HG03103 (cell line): Measurements from ENCODE around the gene PRAMEF27.
"Not testable (repeated sequence)": the region's sequence is repeated elsewhere in the genome, so short reads cannot be mapped to it uniquely, and the experiment has no call there.

Experiments
- ATAC-seq: cut with Tn5 transposase; IDR thresholded peaks from one replicate; pipeline ENCODE4 v1.9.1; 2021; ENCODE audit warnings: low read depth; ENCODE audit not compliant: unreplicated experiment

Gene PRAMEF27

GRCh38 chr1:13056475-13056874 lies at the start of gene PRAMEF27:
PRAMEF27 (minus strand) TSS chr1:13056575; CDS start chr1:13053659, 2,916 bp downstream.
- ATAC-seq = not testable (repeated sequence)

- ATAC-seq = not testable (repeated sequence)
Measured at GRCh38 chr1:13070474-13070873, 14.1 kb upstream of the PRAMEF27 start, which contains the start of gene PRAMEF25. PRAMEF25 (plus strand) TSS chr1:13070774; CDS start chr1:13073694, 2,920 bp downstream.

GRCh38 chr1:13019846-13020245 lies 36.5 kb downstream of the PRAMEF27 start:
- ATAC-seq = not testable (repeated sequence)

DNA sequence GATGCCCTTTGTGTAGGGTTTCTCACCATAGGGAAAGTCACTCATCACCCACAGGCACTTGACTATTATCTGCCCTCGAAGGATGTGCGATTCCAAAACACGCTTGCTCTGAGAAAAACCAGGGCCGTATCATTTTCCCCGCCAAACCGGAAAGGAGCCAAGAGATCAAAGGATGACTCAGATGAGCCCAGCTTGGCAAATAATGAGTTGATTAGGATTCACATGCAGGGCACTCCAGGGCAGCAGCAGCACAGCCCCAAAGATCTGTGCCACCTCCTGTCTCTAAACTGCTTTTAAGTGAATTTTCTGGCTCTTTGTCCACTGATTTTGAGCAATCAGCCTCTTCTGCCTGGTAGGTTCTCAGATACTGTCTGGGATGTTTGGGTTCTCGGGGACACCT lies 44.4 kb downstream of the PRAMEF27 start:
- not testable (repeated sequence) for ATAC-seq

- not testable (repeated sequence) for ATAC-seq
Measured at GRCh38 chr1:13009348-13009747, 47.0 kb downstream of the PRAMEF27 start.

DNA sequence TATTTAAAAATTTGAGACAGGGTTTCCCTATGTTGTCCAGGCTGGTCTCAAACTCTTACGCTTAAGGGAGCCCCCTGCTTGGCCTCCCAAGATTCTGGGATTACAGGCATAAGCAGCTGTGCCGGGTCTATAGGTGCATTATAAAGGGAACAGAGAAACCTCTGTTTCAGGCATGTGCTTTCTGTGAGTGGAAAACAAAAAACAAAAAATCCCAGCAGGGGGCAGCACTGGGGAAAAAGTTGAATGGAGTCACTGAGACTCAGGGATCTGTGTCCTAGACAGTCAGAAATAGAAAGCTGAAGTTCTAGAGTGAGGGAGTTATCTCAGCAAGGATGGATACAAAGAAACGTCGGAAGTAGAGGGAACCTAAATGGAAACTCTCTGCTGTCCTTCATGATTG lies 50.6 kb downstream of the PRAMEF27 start:
- not testable (repeated sequence) for ATAC-seq
